ENCODE results near the gene ATP2C2. TPM values are rescaled to one million over a fixed set of nuclear protein-coding genes. Genes with fewer than 3 reads are reported as not detected.

Gene ATP2C2
- total RNA-seq, 1 donor from 2014 or later, result not detected

- no peak overlapping the region for H3K4me2 ChIP-seq
- no peak for DNase-seq (ENCODE audit: low spot score)
- H3K9me3 ChIP-seq (ENCODE audit: low read depth), result peaks cover 15% of the 10 kb centered on the region
- no peaks in the 10 kb centered on the region for H3F3A ChIP-seq (ENCODE audit: low read depth)
- Mint-ChIP-seq H3K36me3 (peaks cover 54% of the 10 kb centered on the region), H3K4me1 (peaks cover 2% of the 10 kb centered on the region), H3K4me3 (no peak overlapping the region), H3K27ac (no peak overlapping the region), H3K9me3 (peaks cover 21% of the 10 kb centered on the region), H3K27me3 (ENCODE audit: insufficient read depth, low read depth) (peaks cover 5% of the 10 kb centered on the region)
- TF ChIP-seq CTCF (IDR thresholded peaks at IDR 0.05) (no peak), EZH2phosphoT487 (IDR thresholded peaks at IDR 0.05) (no peak), EZH2 (IDR thresholded peaks at IDR 0.05) (no peak)
- H3K4me1 ChIP-seq, result no peaks in the 10 kb centered on the region
- no peaks in the 10 kb centered on the region for H3K79me2 ChIP-seq (ENCODE audit: low read depth)
- no peak overlapping the region for H2AFZ ChIP-seq (replicated peaks)
- H3K4me3 ChIP-seq, result no peak overlapping the region
- no peaks in the 10 kb centered on the region for H3K27me3 ChIP-seq
- H3K9ac ChIP-seq, result no peak overlapping the region
- peaks cover 24% of the 10 kb centered on the region for H3K36me3 ChIP-seq
- H4K20me1 ChIP-seq (ENCODE audit: low read depth), result no peaks in the 10 kb centered on the region
- H3K27ac ChIP-seq, result no peak overlapping the region
Measured at GRCh38 chr16:84496991-84497390, 128.7 kb downstream of the ATP2C2 start.

- Mint-ChIP-seq H3K27me3 (ENCODE audit: insufficient read depth, low read depth) (peaks cover 5% of the 10 kb centered on the region), H3K9me3 (peaks cover 20% of the 10 kb centered on the region), H3K36me3 (peaks cover 51% of the 10 kb centered on the region), H3K4me1 (peaks cover 2% of the 10 kb centered on the region), H3K4me3 (no peak overlapping the region), H3K27ac (no peak overlapping the region)
- Histone ChIP-seq H3K4me1 (no peaks in the 10 kb centered on the region), H2AFZ (replicated peaks) (no peak overlapping the region), H3K27me3 (no peaks in the 10 kb centered on the region), H3K9me3 (ENCODE audit: low read depth) (peaks cover 12% of the 10 kb centered on the region), H3K36me3 (peaks cover 22% of the 10 kb centered on the region), H3F3A (ENCODE audit: low read depth) (no peaks in the 10 kb centered on the region), H3K9ac (no peak overlapping the region), H3K4me2 (no peak overlapping the region), H3K4me3 (no peak overlapping the region), H3K27ac (no peak overlapping the region), H3K79me2 (ENCODE audit: low read depth) (no peaks in the 10 kb centered on the region), H4K20me1 (ENCODE audit: low read depth) (no peaks in the 10 kb centered on the region)
- no peak for TF ChIP-seq EZH2phosphoT487 (IDR thresholded peaks at IDR 0.05)
- TF ChIP-seq CTCF (IDR thresholded peaks at IDR 0.05), result no peak
- no peak for DNase-seq (ENCODE audit: low spot score)
Measured at GRCh38 chr16:84497418-84498222, 129.3 kb downstream of the ATP2C2 start.

- Histone ChIP-seq H3K4me1 (no peaks in the 10 kb centered on the region), H3F3A (ENCODE audit: low read depth) (no peaks in the 10 kb centered on the region), H3K27ac (no peak overlapping the region), H3K79me2 (ENCODE audit: low read depth) (no peaks in the 10 kb centered on the region), H3K9ac (no peak overlapping the region), H2AFZ (replicated peaks) (no peak overlapping the region), H3K4me2 (no peak overlapping the region), H3K36me3 (peaks cover 16% of the 10 kb centered on the region), H3K4me3 (no peak overlapping the region), H3K27me3 (no peaks in the 10 kb centered on the region), H3K9me3 (ENCODE audit: low read depth) (peaks cover 6% of the 10 kb centered on the region), H4K20me1 (ENCODE audit: low read depth) (no peaks in the 10 kb centered on the region)
- Mint-ChIP-seq H3K4me1 (peaks cover 3% of the 10 kb centered on the region), H3K27me3 (ENCODE audit: insufficient read depth, low read depth) (peaks cover 5% of the 10 kb centered on the region), H3K4me3 (no peak overlapping the region), H3K9me3 (peaks cover 15% of the 10 kb centered on the region), H3K36me3 (peaks cover 47% of the 10 kb centered on the region), H3K27ac (no peak overlapping the region)
- TF ChIP-seq EZH2 (IDR thresholded peaks at IDR 0.05), result no peak
- DNase-seq (ENCODE audit: low spot score), result no peak
Measured at GRCh38 chr16:84498223-84498610, 129.9 kb downstream of the ATP2C2 start.

Measured in neural progenitor cell (in vitro differentiated cells).